ENCODE measurements around the gene C1orf159. TPM values are rescaled to one million over a fixed set of nuclear protein-coding genes. Genes with fewer than 3 reads are reported as not detected.

The C1orf159 gene
- total RNA-seq, 4 donors from 2014 or later = 12.8 to 48.4 (median 19.7) TPM

DNA sequence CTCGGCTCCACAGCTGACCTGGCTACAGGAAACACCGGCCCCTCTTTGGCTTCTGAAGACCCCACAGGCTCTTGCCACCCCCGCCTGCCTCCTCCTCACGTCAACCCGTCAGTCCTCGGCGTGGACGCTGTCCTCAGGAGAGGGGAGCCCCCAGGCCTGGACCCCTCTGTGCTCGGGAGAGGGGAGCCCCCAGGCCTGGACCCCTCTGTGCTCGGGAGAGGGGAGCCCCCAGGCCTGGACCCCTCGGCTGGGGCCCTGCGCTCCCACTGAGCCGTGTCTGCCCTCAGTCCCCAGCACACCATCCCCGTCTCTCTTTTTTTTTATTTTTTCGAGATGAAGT lies 26.0 kb upstream of the C1orf159 start:
- no peak for TF ChIP-seq POLR2AphosphoS5 (IDR thresholded peaks at IDR 0.05)
- TF ChIP-seq EP300 (IDR thresholded peaks at IDR 0.05) = no peak
- TF ChIP-seq, protein P1, sequence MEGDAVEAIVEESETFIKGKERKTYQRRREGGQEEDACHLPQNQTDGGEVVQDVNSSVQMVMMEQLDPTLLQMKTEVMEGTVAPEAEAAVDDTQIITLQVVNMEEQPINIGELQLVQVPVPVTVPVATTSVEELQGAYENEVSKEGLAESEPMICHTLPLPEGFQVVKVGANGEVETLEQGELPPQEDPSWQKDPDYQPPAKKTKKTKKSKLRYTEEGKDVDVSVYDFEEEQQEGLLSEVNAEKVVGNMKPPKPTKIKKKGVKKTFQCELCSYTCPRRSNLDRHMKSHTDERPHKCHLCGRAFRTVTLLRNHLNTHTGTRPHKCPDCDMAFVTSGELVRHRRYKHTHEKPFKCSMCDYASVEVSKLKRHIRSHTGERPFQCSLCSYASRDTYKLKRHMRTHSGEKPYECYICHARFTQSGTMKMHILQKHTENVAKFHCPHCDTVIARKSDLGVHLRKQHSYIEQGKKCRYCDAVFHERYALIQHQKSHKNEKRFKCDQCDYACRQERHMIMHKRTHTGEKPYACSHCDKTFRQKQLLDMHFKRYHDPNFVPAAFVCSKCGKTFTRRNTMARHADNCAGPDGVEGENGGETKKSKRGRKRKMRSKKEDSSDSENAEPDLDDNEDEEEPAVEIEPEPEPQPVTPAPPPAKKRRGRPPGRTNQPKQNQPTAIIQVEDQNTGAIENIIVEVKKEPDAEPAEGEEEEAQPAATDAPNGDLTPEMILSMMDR (IDR thresholded peaks at IDR 0.05) = no peak
- TF ChIP-seq POLR2A (IDR thresholded peaks at IDR 0.05) = no peak

DNA sequence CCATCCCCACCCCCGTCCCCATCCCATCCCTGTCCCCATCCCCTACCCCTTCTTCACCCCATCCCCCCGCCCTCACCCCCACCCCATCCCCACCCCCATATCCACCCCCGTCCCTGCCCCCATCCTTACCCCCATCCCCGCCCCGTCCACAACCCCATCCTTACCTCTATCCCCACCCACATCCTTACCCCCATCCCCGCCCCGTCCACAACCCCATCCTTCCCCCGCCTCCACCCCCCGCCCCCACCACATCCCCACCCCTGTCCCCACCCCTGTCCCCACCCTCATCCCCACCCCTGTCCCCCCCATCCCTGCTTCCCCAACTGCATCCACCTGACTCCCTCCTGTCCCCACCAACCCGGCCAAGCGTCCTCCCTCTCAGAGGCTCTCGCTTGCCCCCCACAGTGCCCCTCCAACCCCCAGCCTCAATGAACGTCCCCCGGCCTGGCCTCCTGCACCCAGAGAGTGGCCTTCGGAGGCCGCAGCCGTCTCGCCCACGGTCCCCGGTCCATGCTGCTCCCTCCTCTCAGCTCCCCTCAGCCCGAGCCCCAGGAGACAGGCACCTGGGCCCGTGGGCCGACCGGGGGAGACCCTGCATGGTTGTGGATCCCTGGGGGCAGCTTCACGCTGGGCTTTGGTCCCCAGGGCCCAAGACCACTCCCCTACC lies 25.5 kb upstream of the C1orf159 start:
- no peaks in the 10 kb centered on the region for H3K9me3 ChIP-seq
- H3K4me3 ChIP-seq = no peak overlapping the region
- H3K4me1 ChIP-seq = peaks cover 35% of the 10 kb centered on the region
- no CpG with 5 or more reads among the region's 25 CpGs for WGBS
- DNase-seq (ENCODE audit: low spot score in 2 of 2) = no peak
- peaks cover 55% of the 10 kb centered on the region for H3K27me3 ChIP-seq
- TF ChIP-seq POLR2AphosphoS5 (IDR thresholded peaks at IDR 0.05) (no peak), EP300 (IDR thresholded peaks at IDR 0.05) (no peak), POLR2A (IDR thresholded peaks at IDR 0.05) (no peak)
- TF ChIP-seq, protein P1 (IDR thresholded peaks at IDR 0.05) = no peak
- H3K27ac ChIP-seq = no peak overlapping the region
- H3K36me3 ChIP-seq = no peaks in the 10 kb centered on the region

More for the DNA sequence above, 26.0 kb upstream of the C1orf159 start:
- Histone ChIP-seq H3K36me3 (no peaks in the 10 kb centered on the region), H3K4me1 (peaks cover 30% of the 10 kb centered on the region), H3K27ac (no peak overlapping the region), H3K4me3 (no peak overlapping the region), H3K27me3 (peaks cover 50% of the 10 kb centered on the region), H3K9me3 (no peaks in the 10 kb centered on the region)
- 86% methylated on average over 10 of the region's 15 CpGs for WGBS
- no peak for DNase-seq (ENCODE audit: low spot score in 2 of 2)

DNA sequence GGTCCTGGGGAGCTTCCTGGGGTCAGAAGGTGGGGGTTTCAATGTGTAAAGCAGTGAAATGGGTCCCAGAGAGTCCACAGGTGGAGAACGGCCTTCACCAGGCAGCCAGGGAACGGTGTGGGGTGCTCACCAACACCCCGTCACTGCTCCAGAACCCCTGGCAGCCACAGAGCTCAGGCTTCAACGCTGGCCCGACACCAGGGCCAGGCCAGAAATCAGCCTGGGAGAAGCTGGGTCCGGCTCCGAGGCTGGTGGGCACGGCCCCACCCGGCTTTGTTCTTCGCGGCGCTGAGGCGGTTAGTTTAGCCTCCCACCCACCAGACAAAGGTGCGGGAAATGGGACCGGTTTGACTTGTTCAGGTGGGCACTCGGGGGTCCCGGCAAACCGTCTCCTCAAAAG lies 24.8 kb upstream of the C1orf159 start:
- WGBS = 36% methylated on average over 12 of the region's 18 CpGs
- peaks cover 51% of the 10 kb centered on the region for H3K27me3 ChIP-seq
- H3K36me3 ChIP-seq = no peaks in the 10 kb centered on the region
- no peak overlapping the region for H3K27ac ChIP-seq
- H3K4me1 ChIP-seq = peaks cover 39% of the 10 kb centered on the region
- no peak for TF ChIP-seq POLR2A (IDR thresholded peaks at IDR 0.05)
- DNase-seq (ENCODE audit: low spot score in 2 of 2) = no peak
- H3K4me3 ChIP-seq = no peak overlapping the region
- no peaks in the 10 kb centered on the region for H3K9me3 ChIP-seq

DNA sequence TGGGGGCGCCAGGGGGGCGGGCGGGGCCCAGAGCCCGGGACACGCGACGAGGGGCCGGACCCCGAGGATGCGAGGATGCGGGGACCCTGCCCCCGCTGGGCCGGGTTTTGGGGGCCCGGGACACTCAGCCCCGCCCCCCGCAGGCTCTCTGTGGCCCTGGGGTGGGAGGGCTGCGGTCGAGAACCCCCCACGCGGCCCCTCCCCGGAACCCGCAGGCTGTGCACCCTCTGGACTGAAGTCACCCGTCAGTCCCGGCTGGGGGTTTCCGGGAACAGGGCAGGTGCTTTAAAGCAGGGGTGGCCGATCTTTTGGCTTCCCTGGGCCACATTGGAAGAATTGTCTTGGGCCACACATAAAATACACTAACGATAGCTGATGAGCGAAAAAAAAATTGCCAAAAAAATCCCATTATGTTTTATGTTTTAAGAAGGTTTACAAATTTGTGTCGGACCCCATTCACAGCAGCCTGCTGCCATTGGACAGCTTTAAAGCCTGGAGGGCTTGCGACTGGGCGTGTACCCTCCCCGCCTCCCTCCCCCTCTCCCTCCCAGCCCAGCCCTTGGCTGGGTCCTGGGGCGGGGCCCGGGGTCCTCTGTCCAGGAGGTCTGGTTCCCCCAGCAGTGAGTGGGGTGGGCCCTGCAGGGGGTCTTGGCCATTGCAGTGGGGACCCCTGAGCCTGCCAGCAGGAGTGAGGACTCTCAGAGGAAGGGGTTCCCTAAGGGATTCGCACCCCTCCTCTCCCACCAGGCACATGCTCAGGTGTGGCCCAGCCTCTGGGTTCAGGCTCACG lies 21.6 kb upstream of the C1orf159 start:
- peaks cover 30% of the 10 kb centered on the region for H3K4me1 ChIP-seq
- 13% methylated on average over 9 of the region's 36 CpGs for WGBS

DNA sequence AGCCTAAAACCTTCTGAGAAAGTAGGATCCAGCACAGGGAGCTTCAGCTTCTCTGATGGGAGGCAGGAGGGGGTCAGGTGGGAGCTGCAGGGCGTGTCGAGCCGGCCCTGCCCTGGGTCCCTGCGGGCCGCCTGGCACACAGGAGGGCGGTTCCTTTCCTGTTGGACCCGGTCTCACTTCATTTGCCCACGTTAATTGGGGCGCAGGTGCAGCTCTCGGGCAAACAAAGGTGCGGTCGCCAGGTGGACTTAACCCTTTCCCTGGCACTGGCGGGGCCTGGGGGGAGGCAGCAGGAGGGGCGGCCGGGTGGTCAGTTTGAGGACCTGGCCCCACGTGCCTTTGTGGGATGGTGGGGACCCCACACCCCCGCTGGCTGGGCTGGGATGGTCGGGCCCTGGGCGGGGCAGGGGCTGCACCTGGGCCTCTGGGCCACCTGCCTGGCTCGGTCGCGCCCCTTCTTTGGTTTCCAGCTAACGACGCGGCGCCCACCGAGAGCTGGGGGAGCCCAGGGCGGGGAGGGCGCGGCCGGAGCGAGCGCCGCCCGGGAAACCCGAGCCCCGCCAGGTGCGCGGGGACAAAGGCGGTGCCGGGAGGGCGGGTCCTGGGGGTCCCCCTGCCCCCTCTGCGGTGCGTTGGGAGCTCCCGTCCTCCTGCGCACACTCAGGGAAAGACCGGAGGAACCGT lies 20.8 kb upstream of the C1orf159 start:
- peaks cover 31% of the 10 kb centered on the region for H3K27me3 ChIP-seq
- TF ChIP-seq POLR2A (IDR thresholded peaks at IDR 0.05) = no peak
- TF ChIP-seq POLR2AphosphoS5 (IDR thresholded peaks at IDR 0.05) = no peak
- no peak for TF ChIP-seq EP300 (IDR thresholded peaks at IDR 0.05)
- TF ChIP-seq, protein P1 (IDR thresholded peaks at IDR 0.05) = no peak
- WGBS = no CpG with 5 or more reads among the region's 48 CpGs

More for the DNA sequence above, 21.6 kb upstream of the C1orf159 start:
- no peak for DNase-seq (ENCODE audit: low spot score in 2 of 2)
- Histone ChIP-seq H3K27ac (no peak overlapping the region), H3K36me3 (no peaks in the 10 kb centered on the region), H3K4me3 (peak overlapping the region; percentile 28), H3K27me3 (peaks cover 36% of the 10 kb centered on the region), H3K9me3 (no peaks in the 10 kb centered on the region)
- TF ChIP-seq EP300 (IDR thresholded peaks at IDR 0.05) = no peak
- TF ChIP-seq, protein P1 (IDR thresholded peaks at IDR 0.05) = no peak
- TF ChIP-seq POLR2A (IDR thresholded peaks at IDR 0.05) = no peak
- TF ChIP-seq POLR2AphosphoS5 (IDR thresholded peaks at IDR 0.05) = no peak

More for the DNA sequence above, 20.8 kb upstream of the C1orf159 start:
- Histone ChIP-seq H3K27ac (no peak overlapping the region), H3K4me1 (peaks cover 32% of the 10 kb centered on the region), H3K36me3 (no peaks in the 10 kb centered on the region), H3K9me3 (no peaks in the 10 kb centered on the region), H3K4me3 (peak overlapping the region; percentile 28)
- DNase-seq (ENCODE audit: low spot score in 2 of 2) = no peak
